Upper lobe of left lung (tissue), 6 donors: Measurements from ENCODE around the gene RESP18. TPM values are rescaled to one million over a fixed set of nuclear protein-coding genes. Genes with fewer than 3 reads are reported as not detected.

Experiments used
- ATAC-seq, 2 donors: fragments of 200-7000 bp; cut with Tn5 transposase; one replicate each; pipeline ENCODE4 v1.9.1; 2022; ENCODE audit warnings: mild to moderate bottlenecking in 2 of 2, moderate library complexity in 2 of 2; ENCODE audit not compliant: low FRiP score in 2 of 2
- DNase-seq, 2 donors: peaks; one replicate each; pipeline ENCODE4 v3.0.0-alpha.2; 2019 to 2020
- H3K27ac ChIP-seq, 4 donors: fragments of 200-600 bp; sonication (generic); one replicate each; pipeline ENCODE4 v1.5.1; 2016 to 2019
- H3K27me3 ChIP-seq, 4 donors: fragments of 200-600 bp; sonication (generic); one replicate each; pipeline ENCODE4 v1.5.1; 2017 to 2019
- H3K36me3 ChIP-seq, 4 donors: fragments of 200-600 bp; sonication (generic); one replicate each; pipeline ENCODE4 v1.5.1; 2016 to 2019
- H3K4me1 ChIP-seq, 4 donors: fragments of 200-600 bp; sonication (generic); one replicate each; pipeline ENCODE4 v1.5.1; 2018 to 2019
- H3K4me3 ChIP-seq, 4 donors: fragments of 200-600 bp; sonication (generic); one replicate each; pipeline ENCODE4 v1.5.1; 2017 to 2019; ENCODE audit warnings: mild to moderate bottlenecking in 2 of 4, moderate library complexity in 1 of 4
- H3K9me3 ChIP-seq, 4 donors: fragments of 200-600 bp; sonication (generic); one replicate each; pipeline ENCODE4 v1.5.1; 2018 to 2019
- CTCF ChIP-seq, 6 experiments: fragments of 450-650 bp in 4 of 6; fragments of 200-600 bp in 2 of 6; sonication (generic) in 2 of 6; IDR thresholded peaks; one replicate each; pipeline ENCODE4 v1.5.1; 2016 to 2019; ENCODE audit warnings: antibody characterized with exemption in 6 of 6
- EP300 ChIP-seq, 4 donors: sonication (generic); formaldehyde crosslinking; IDR thresholded peaks; one replicate each; pipeline ENCODE4 v1.5.1; 2017; ENCODE audit warnings: antibody characterized with exemption in 4 of 4, control low read depth in 2 of 4
- POLR2A ChIP-seq, 4 donors: fragments of 450-650 bp; IDR thresholded peaks; one replicate each; pipeline ENCODE4 v1.5.1; 2016 to 2017; ENCODE audit warnings: antibody characterized with exemption in 4 of 4, mild to moderate bottlenecking in 2 of 4
- POLR2AphosphoS5 ChIP-seq, 2 donors: sonication (generic); formaldehyde crosslinking; IDR thresholded peaks; one replicate each; pipeline ENCODE4 v1.5.1; 2017; ENCODE audit warnings: antibody characterized with exemption in 2 of 2
- WGBS, 2 donors: methylation state at CpG; one replicate each; pipeline ENCODE4 v1.1.5; 2017 to 2018; 5-methylcytosine and 5-hydroxymethylcytosine counted together
- total RNA-seq, 6 donors: library from RNA; depleted of rRNA in 4 of 6; stranded (reverse); fragments of >200 nt in 4 of 6; gene quantifications; one replicate each; pipeline versions ENCODE4 v1.1.0 to v1.2.1, GENCODE V29; 2016 to 2021
- donor health status: DM: no; HTN: no; CAD: no; lungs with moderate emphysema.
- donor health status: DM: no; HTN: yes; CAD: no; lungs with severe emphysema.

RESP18 gene
- total RNA-seq, 6 donors from 2014 or later, result not detected

GRCh38 chr2:219368690-219369191 lies 36.2 kb upstream of the RESP18 start:
- ATAC-seq (peak; percentile 77 to 82), DNase-seq (no peak)
- Histone ChIP-seq H3K4me3 (peak overlapping the region in 1 of 4 donors; percentile 9), H3K4me1 (peaks cover 10 to 15% (median 13%) of the 10 kb centered on the region in 4 donors), H3K9me3 (no peaks in the 10 kb centered on the region), H3K27ac (peak overlapping the region; percentile 42 to 59 (median 50)), H3K36me3 (peaks cover 0 to 9% (median 7%) of the 10 kb centered on the region in 4 donors), H3K27me3 (no peaks in the 10 kb centered on the region)
- TF ChIP-seq POLR2A (IDR thresholded peaks at IDR 0.05), result no peak
- TF ChIP-seq POLR2AphosphoS5 (IDR thresholded peaks at IDR 0.05), result no peak
- TF ChIP-seq EP300 (IDR thresholded peaks at IDR 0.05), result no peak
- TF ChIP-seq CTCF (IDR thresholded peaks at IDR 0.05), result no peak
- WGBS, 2 donors, result 37 to 38% methylated on average over 3 of the region's 3 CpGs

GRCh38 chr2:219362524-219363164 lies 30.1 kb upstream of the RESP18 start:
- Histone ChIP-seq H3K27ac (no peak overlapping the region), H3K9me3 (no peaks in the 10 kb centered on the region), H3K4me3 (no peak overlapping the region), H3K36me3 (no peaks in the 10 kb centered on the region), H3K4me1 (peaks cover 9 to 12% (median 10%) of the 10 kb centered on the region in 4 donors), H3K27me3 (peaks cover 0 to 17% (median 11%) of the 10 kb centered on the region in 4 donors)
- DNase-seq (peak in 1 of 2 donors; percentile 42), ATAC-seq (peak; percentile 61 to 89)
- WGBS, 2 donors, result 41 to 50% methylated on average over 3 of the region's 3 CpGs
- TF ChIP-seq EP300 (IDR thresholded peaks at IDR 0.05), result no peak
- no peak for TF ChIP-seq POLR2A (IDR thresholded peaks at IDR 0.05)
- no peak for TF ChIP-seq POLR2AphosphoS5 (IDR thresholded peaks at IDR 0.05)
- TF ChIP-seq CTCF (IDR thresholded peaks at IDR 0.05), result no peak

- 88 to 95% methylated on average over 5 of the region's 5 CpGs for WGBS, 2 donors
- no peak for ATAC-seq
- Histone ChIP-seq H3K27me3 (peaks cover 0 to 17% (median 11%) of the 10 kb centered on the region in 4 donors), H3K4me1 (peaks cover 9 to 12% (median 10%) of the 10 kb centered on the region in 4 donors), H3K27ac (no peak overlapping the region), H3K36me3 (no peaks in the 10 kb centered on the region), H3K9me3 (no peaks in the 10 kb centered on the region), H3K4me3 (no peak overlapping the region)
- no peak for TF ChIP-seq POLR2A (IDR thresholded peaks at IDR 0.05)
- no peak for TF ChIP-seq EP300 (IDR thresholded peaks at IDR 0.05)
- TF ChIP-seq POLR2AphosphoS5 (IDR thresholded peaks at IDR 0.05), result no peak
- no peak for TF ChIP-seq CTCF (IDR thresholded peaks at IDR 0.05)
- DNase-seq, result no peak
These were observed 29.5 kb upstream of the RESP18 start for GRCh38 chr2:219362072-219362471.

- Histone ChIP-seq H3K27me3 (peaks cover 0 to 17% (median 11%) of the 10 kb centered on the region in 4 donors), H3K9me3 (no peaks in the 10 kb centered on the region), H3K36me3 (no peaks in the 10 kb centered on the region), H3K27ac (no peak overlapping the region), H3K4me1 (peaks cover 9 to 12% (median 10%) of the 10 kb centered on the region in 4 donors), H3K4me3 (peak overlapping the region in 2 of 4 donors; percentile 18 to 27)
- WGBS, 2 donors, result 3 to 4% methylated on average over 34 to 55 of the region's 66 CpGs
- ATAC-seq (peak in 1 of 2 donors; percentile 10), DNase-seq (peak in 1 of 2 donors; percentile 80)
- TF ChIP-seq POLR2AphosphoS5 (IDR thresholded peaks at IDR 0.05) (no peak), POLR2A (IDR thresholded peaks at IDR 0.05) (no peak), CTCF (IDR thresholded peaks at IDR 0.05) (no peak), EP300 (IDR thresholded peaks at IDR 0.05) (no peak)
These were observed 25.9 kb upstream of the RESP18 start for GRCh38 chr2:219358170-219359075.
